Activated naive CD8-positive, alpha-beta T cell treated with anti-CD3 and anti-CD28 coated beads, Interleukin-2, amount 50 U/mL, for 24 hours (primary cell): ENCODE measurements around the gene EXOC3L1.

ENCODE experiments used
- ATAC-seq: fragments of 150-1000 bp; cut with Tn5 transposase; one replicate; pipeline ENCODE4 v1.10.0; 2021
- DNase-seq: peaks from one replicate; pipeline ENCODE4 v3.0.0; 2021
- H3K27ac Mint-ChIP-seq: one replicate; pipeline ENCODE4 v1.8.0; 2021; ENCODE audit warnings: mild to moderate bottlenecking, mixed read lengths
- H3K27me3 Mint-ChIP-seq: one replicate; pipeline ENCODE4 v1.8.0; 2021; ENCODE audit warnings: mixed read lengths
- H3K36me3 Mint-ChIP-seq: one replicate; pipeline ENCODE4 v1.8.0; 2021; ENCODE audit warnings: low read depth, mixed read lengths
- H3K4me1 Mint-ChIP-seq: one replicate; pipeline ENCODE4 v1.8.0; 2021; ENCODE audit warnings: mixed read lengths
- H3K4me3 Mint-ChIP-seq: one replicate; pipeline ENCODE4 v1.8.0; 2021; ENCODE audit warnings: mild to moderate bottlenecking, moderate library complexity, mixed read lengths
- H3K9me3 Mint-ChIP-seq: one replicate; pipeline ENCODE4 v1.8.0; 2021; ENCODE audit warnings: mixed read lengths

EXOC3L1 gene

DNA sequence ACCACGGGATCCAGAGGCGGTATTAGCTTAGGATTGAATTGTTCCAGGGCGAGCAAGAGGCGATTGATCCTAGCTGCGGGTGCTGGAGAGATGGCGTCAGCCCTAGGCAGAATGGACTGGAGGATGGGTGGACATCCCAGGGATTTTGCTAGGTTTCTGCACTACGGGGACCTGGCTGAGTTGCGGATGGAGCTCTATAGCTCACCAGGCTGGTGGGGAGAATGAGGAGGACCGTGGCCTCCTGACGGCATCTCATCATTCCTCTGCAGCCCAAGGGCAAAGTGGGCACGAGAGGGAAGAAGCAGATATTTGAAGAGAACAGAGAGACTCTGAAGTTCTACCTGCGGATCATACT lies 37.6 kb upstream of the EXOC3L1 start:
- peaks cover 33% of the 10 kb centered on the region for H3K4me1 Mint-ChIP-seq
- H3K27me3 Mint-ChIP-seq, result peaks cover 3% of the 10 kb centered on the region
- H3K36me3 Mint-ChIP-seq, result peaks cover 36% of the 10 kb centered on the region
- H3K9me3 Mint-ChIP-seq, result no peaks in the 10 kb centered on the region
- ATAC-seq (no peak), DNase-seq (no peak)
- H3K4me3 Mint-ChIP-seq, result peak overlapping the region; percentile 100
- peak overlapping the region; percentile 100 for H3K27ac Mint-ChIP-seq

DNA sequence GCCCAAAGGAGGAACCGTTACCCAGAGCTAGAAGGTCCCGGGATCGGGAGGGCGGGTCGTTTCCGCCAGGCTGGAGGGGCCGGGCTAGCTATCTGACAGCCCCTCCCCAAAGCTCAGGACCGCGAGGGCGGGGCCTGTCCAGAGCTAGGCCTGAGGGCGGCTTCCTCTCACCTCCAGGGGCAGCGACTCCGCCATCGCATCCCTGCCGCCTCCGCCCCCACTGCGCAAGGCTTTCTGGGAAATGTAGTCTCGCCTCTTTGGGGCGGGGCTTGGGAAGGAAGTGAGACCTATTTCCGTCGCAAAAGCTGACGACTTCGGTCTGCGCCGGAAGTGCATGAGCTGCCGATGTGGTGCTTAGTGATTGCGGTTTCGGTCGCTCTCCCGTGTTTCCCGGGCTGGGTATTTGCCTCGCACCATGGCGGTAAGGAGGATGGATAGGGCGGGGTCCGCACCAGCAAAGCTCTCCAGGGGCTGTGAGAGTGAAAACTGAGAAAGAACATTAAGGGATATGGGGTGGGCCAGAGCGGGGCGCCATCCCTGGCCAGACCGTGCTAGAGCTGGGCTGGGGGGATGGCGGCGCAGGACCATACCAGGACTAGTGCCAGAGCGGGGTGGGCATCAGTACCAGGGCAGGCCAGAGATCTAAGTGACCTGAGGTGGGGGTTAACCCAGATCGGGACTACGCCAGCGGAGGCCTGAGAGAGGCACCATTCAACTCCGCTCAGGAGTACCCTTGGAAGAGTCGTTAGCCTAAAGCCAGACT lies 37.0 kb upstream of the EXOC3L1 start, which contains the start of gene TMEM208:
TMEM208 (plus strand) TSS at position 327 of the 763 bp plus-strand sequence; CDS start at position 416, 89 bp downstream.
- Mint-ChIP-seq H3K36me3 (peaks cover 33% of the 10 kb centered on the region), H3K4me3 (peak within 1 kb of the TSS; percentile 100), H3K27ac (peak within 1 kb of the TSS; percentile 100), H3K4me1 (peaks cover 33% of the 10 kb centered on the region), H3K9me3 (no peaks in the 10 kb centered on the region), H3K27me3 (peaks cover 3% of the 10 kb centered on the region)
- peak; percentile 92 for ATAC-seq
- peak; percentile 99 for DNase-seq

DNA sequence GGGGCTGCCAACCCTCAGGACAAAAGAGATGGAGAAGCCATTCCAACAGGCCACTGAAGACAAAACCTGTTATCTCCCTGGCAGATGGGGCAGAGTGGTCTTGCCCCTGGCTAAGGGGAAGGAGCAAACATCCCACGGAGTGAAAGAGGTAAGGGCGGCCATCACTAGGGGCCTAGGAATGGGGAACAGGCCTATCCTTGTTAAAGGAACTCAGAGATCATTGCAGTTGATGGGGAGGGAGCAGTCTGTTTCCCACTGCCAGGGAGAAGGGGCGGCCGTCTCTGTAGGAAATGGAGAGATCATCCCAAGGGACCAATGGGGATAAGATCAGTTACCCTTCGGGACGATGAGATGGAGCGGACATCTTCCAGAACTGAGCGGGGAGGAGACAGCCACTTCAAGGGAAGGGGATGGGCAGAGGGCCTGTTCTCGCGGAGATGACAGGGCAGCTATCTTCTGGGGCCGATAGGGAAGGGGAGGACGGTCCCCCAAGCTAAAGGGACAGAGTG lies 36.4 kb upstream of the EXOC3L1 start:
- Mint-ChIP-seq H3K27ac (peak overlapping the region; percentile 100), H3K4me1 (peaks cover 33% of the 10 kb centered on the region), H3K9me3 (no peaks in the 10 kb centered on the region), H3K36me3 (peaks cover 28% of the 10 kb centered on the region), H3K27me3 (peaks cover 3% of the 10 kb centered on the region), H3K4me3 (peak overlapping the region; percentile 100)
- ATAC-seq (no peak), DNase-seq (no peak)

DNA sequence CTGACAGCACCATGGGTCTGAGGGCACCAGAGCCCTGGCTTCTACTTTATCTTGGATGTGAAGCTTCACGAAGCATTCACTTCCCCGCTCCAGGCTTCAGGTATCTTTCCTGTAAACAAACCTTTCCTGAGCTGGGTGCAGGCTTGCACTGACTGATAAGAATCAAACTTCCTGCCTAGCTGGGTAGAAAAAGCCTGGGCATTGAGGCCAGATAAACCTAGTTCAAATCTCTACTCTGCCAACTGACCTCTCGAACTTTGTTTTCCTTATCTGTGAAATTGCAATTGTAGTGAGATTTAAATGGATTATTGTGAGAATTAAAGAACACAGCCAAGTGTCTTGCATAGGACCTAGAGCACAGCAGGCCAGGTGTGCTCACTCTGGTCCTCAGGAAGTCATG lies 34.1 kb upstream of the EXOC3L1 start:
- no peak overlapping the region for H3K4me3 Mint-ChIP-seq

DNA sequence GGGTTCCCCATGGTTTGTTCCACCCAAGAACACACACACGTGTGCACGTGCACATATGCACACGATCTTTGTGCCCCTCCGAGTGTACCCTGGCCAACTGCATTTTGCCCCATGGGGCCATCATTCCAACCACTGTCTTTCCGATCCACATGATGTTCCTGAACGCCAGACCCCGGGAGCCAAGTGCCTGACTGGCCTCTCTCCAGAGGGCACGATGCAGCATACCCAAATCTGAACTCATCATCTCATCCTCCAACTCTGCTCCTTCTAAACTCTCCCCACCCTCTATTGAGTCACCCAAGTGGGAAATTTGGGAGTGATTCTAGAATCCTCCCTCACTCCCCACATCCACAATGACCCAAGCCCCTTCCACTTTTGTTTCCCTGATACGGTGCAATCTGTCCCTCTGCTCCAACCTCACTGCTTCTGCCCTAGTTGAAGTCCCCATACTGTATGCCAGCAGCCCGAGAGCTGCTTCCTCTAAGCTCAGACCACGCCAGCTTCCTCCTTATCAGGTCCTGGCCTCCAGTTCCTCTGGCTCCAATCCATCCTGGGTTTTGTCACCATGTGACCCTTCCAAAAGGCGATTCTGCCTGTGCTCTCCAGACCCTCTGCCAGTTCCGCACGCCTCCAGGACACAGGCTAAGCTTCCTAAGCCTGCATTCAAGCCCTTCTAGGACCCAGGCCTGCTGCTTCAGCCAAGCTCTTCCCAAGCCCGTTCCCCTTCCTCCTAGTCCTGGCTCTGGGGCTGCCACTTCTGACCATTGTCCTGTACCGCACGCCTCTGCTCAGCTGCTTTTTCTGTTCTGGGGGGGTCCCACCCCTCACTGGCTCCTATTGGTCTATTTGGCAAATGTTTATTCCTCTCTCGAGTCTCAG lies 26.9 kb upstream of the EXOC3L1 start:
- Mint-ChIP-seq H3K4me1 (no peaks in the 10 kb centered on the region), H3K36me3 (no peaks in the 10 kb centered on the region), H3K9me3 (no peaks in the 10 kb centered on the region), H3K27me3 (no peaks in the 10 kb centered on the region), H3K27ac (no peak overlapping the region), H3K4me3 (no peak overlapping the region)
- DNase-seq (no peak), ATAC-seq (no peak)

More for the DNA sequence above, 34.1 kb upstream of the EXOC3L1 start:
- no peaks in the 10 kb centered on the region for H3K9me3 Mint-ChIP-seq
- peaks cover 11% of the 10 kb centered on the region for H3K36me3 Mint-ChIP-seq
- ATAC-seq (no peak), DNase-seq (no peak)
- H3K27ac Mint-ChIP-seq, result no peak overlapping the region
- peaks cover 33% of the 10 kb centered on the region for H3K4me1 Mint-ChIP-seq
- H3K27me3 Mint-ChIP-seq, result peaks cover 3% of the 10 kb centered on the region

DNA sequence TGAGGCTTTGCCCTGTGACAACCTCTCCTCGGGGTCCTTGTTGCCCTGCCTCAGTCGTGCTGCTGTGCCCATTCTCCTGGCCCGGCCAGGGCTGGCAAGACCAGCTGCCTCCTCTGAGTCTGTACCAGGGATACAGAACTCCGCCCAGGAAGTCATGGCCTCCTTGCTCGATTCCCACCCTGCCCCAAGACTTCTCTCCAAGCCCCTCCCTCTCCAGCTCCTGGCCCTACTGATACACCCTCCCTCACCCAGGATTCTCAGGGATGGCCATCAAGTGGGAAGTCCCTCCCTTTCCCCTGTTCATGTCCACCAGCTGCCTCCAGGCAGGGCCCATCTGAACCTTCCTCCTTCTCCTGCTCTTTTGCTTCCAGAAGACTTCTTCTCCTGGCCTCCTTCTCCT lies 25.8 kb upstream of the EXOC3L1 start:
- DNase-seq (no peak), ATAC-seq (no peak)
- H3K4me1 Mint-ChIP-seq, result no peaks in the 10 kb centered on the region
- no peaks in the 10 kb centered on the region for H3K36me3 Mint-ChIP-seq
- H3K4me3 Mint-ChIP-seq, result no peak overlapping the region
- no peaks in the 10 kb centered on the region for H3K9me3 Mint-ChIP-seq
- no peak overlapping the region for H3K27ac Mint-ChIP-seq
- H3K27me3 Mint-ChIP-seq, result no peaks in the 10 kb centered on the region

DNA sequence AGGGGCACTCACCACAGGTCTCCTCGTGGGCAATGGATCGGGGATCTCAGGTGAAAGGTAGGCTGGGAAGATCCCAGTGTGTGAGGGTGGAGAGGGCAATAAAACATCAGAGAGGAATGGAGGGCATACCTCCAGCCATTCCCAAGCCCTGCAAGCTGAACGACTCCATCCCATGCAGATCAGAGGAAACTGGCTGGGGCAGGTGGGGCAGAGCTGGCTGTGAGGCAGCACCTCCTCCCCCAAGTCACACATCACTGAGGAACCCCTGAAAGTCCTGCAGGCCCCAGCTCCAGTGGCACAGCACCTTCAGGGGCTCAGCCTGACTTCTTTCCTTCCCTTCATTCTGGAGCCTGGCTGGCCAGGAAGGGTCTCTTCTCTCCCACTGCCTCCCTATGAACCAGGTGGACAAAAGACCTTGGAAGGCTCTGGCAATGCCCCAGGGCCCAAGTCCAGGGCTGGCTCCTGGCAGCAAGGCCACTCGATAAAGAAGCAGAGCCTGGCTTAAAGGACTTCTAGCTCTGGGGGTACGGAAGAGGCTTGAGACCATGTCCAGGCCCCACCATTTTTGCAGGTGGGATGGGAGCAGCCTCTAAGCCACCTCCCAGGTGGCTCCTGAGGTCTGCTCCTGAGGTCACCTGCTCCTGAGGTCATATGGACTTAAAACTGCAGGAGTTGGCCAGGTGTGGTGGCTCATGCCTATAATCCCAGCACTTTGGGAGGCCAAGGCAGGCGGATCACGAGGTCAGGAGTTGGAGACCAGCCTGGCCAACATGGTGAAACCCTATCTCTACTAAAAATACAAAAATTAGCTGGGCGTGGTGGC lies 23.5 kb upstream of the EXOC3L1 start:
- no peaks in the 10 kb centered on the region for H3K36me3 Mint-ChIP-seq
- ATAC-seq, result no peak
- H3K27me3 Mint-ChIP-seq, result no peaks in the 10 kb centered on the region
- H3K9me3 Mint-ChIP-seq, result no peaks in the 10 kb centered on the region
- no peak overlapping the region for H3K4me3 Mint-ChIP-seq
- no peak for DNase-seq
- no peaks in the 10 kb centered on the region for H3K4me1 Mint-ChIP-seq
- no peak overlapping the region for H3K27ac Mint-ChIP-seq

DNA sequence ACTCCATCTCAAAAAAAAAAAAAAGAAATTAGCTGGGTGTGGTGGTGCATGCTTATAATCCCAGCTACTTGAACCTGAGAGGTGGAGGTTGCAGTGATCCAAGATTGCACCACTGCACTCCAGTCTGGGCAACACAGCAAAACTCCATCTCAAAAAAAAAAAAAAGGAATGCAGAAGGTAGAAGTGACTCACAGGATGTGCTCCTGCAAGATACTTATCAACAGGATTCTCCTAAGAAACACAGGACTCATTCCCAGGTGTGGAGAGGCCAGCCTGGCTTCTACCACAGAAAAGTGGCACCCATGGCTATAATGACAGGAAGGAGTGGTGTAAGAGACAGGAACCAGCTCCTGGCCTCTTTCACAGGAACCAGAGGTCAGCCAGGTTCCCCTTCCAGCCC lies 22.8 kb upstream of the EXOC3L1 start:
- Mint-ChIP-seq H3K9me3 (no peaks in the 10 kb centered on the region), H3K27me3 (no peaks in the 10 kb centered on the region), H3K36me3 (no peaks in the 10 kb centered on the region), H3K4me1 (no peaks in the 10 kb centered on the region), H3K4me3 (no peak overlapping the region), H3K27ac (no peak overlapping the region)
- ATAC-seq (no peak), DNase-seq (no peak)

DNA sequence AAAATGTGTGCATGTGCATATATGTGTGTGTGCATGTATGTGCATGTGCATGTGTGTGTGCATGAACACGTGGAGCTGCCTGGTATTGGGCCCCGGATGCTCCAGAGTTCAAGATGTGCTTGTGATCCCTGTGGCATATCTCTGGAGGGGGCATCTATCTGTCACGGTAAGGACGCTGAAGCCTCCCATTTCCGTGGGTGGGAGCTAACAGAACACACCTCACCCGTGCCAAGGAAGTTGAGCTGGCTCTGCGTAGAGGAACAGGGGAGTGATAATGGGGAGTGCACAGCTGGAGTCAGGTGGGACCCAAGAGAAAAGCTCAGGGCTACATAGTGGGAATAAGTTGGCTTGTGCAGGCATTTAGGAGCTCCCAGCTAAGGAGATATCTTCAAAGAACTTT lies 21.7 kb upstream of the EXOC3L1 start:
- ATAC-seq, result no peak
- Mint-ChIP-seq H3K4me1 (no peaks in the 10 kb centered on the region), H3K27ac (no peak overlapping the region), H3K36me3 (no peaks in the 10 kb centered on the region), H3K4me3 (no peak overlapping the region), H3K9me3 (no peaks in the 10 kb centered on the region), H3K27me3 (no peaks in the 10 kb centered on the region)
- no peak for DNase-seq

DNA sequence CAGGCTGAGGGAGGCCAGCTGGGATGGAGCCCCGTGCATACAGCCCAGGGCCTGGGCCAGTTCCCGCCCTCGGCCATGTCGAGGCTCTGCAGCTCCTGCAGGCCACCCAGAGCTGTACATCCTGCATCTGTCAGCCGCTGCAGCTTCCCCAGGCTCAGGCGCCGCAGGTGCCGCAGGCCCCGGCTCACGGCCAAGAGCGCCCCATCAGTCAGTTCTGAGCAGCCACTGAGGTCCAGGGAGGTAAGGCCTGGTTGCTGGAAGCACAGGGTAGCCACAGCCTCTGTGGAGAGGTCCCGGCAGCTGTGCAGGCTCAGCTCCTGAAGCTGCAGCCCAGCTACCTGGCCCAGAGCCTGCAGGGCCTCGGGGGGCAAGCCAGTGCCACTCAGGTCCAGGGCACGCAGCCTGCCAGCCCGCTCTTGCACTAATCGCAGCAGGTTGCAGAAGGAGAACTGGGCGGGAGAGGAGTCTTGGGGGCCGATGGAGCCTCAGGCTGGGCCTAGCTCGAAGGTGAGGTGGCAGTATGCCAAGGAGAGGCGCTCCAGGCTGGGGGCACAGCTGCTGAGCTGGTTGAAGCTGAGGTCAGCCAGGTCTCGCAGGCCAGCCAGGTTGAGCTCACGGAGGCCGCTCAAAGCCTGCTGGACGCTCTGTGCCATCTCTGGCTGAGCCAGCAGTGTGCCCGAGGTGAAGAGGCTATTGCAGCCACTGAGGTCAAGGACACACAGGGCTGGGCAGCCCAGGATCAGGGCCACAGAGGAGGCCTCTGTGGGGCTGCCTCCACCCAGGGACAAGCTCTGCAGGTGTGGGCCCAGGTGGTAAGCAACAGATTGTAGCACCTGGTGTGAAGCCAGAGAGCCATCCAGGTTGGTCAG lies 20.4 kb upstream of the EXOC3L1 start:
- Mint-ChIP-seq H3K27ac (no peak overlapping the region), H3K27me3 (no peaks in the 10 kb centered on the region), H3K4me1 (no peaks in the 10 kb centered on the region), H3K9me3 (no peaks in the 10 kb centered on the region), H3K36me3 (peaks cover 5% of the 10 kb centered on the region), H3K4me3 (no peak overlapping the region)
- no peak for ATAC-seq
- no peak for DNase-seq

DNA sequence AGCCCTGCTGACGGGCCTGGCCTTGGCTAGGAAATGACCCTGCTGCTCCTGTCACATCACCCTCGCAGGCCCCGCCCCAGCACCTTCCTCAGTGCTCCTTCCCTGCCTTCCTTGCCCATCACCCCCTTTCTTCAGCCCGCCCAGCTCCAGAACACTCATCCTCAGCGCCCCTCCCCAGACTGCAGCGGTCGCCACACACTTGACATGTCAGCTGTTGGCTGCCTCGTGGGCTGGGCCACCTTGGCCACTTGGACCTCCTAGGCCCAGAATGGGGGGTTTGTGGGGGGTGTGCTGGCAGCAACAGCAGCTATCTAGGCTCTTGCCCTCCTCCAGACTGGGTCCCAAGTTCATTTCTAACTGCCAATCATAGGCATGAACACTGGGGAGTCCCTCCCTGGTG lies 19.6 kb upstream of the EXOC3L1 start:
- peaks cover 5% of the 10 kb centered on the region for H3K36me3 Mint-ChIP-seq
- no peaks in the 10 kb centered on the region for H3K27me3 Mint-ChIP-seq
- no peak overlapping the region for H3K27ac Mint-ChIP-seq
- H3K4me3 Mint-ChIP-seq, result no peak overlapping the region
- H3K4me1 Mint-ChIP-seq, result no peaks in the 10 kb centered on the region
- no peak for DNase-seq
- H3K9me3 Mint-ChIP-seq, result no peaks in the 10 kb centered on the region
- no peak for ATAC-seq

DNA sequence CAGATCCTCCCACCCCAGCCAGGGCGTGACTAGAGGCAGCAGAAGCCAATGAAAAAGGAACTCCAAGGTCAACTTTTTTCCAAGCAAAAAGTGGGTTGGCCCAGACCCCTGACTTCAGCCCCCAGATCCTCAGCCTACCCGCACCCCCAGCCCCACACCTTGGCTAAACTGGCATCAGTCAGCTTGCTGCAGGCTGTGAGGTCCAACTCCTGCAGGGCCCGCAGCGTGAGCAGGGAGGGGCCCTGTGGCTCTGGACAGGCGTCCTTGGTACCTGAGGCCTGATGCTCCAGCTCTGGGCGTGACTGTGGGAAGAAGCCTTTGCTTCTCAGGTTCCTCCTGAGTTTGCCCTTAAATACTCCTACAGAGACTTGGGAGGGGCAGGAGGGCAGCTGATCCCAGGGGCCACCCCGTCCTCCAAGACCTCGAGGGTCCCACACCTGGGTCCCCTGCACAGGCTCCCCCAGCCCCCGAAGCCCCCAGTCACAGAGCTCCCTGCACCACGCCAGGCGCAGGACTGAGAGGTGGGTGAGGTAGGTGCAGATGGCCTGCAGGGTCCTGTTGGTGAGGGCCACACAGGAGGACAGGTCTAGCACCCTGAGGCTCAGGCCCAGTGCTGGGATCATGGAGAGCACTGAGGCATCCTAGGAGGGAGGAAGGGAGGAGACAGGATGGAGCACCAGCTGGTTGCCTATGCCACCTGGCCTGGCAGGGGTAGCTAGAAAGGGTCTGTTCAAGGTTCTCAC lies 18.4 kb upstream of the EXOC3L1 start:
- Mint-ChIP-seq H3K9me3 (no peaks in the 10 kb centered on the region), H3K4me1 (no peaks in the 10 kb centered on the region), H3K36me3 (peaks cover 5% of the 10 kb centered on the region), H3K27me3 (no peaks in the 10 kb centered on the region), H3K4me3 (no peak overlapping the region), H3K27ac (peak overlapping the region; percentile 9)
- peak; percentile 2 for ATAC-seq
- no peak for DNase-seq
